GM21717 (cell line): ENCODE results near the gene OR2A7.
"Not testable (repeated sequence)": the region's sequence is repeated elsewhere in the genome, so short reads cannot be mapped to it uniquely, and the experiment has no call there.

Experiments
- ATAC-seq: cut with Tn5 transposase; IDR thresholded peaks from one replicate; pipeline ENCODE4 v1.9.1; 2021; ENCODE audit warnings: mild to moderate bottlenecking, moderate library complexity; ENCODE audit not compliant: unreplicated experiment

Gene OR2A7

DNA sequence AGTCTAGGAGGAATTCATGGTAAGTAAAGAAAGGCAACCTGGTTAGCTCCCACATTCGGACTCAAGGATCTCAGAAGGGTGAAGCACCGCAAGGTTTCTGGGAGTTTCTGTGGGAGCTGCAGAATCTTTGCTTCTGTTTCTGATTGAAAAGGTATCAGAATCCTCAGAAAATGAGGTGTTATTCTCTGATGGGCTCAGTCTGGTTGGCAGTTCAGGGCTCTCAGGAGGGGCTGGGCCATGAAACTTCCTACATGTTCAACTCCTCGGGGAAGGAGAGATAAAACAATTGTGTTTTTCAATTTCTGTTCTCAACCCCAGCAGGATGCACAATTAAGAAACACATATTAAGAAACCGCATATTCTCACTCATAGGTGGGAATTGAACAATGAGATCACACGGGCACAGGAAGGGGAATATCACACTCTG is 9.1 kb downstream of the OR2A7 start:
- ATAC-seq = no peak

- not testable (repeated sequence) for ATAC-seq
These were observed 12.3 kb downstream of the OR2A7 start for GRCh38 chr7:144252307-144252706.

- not testable (repeated sequence) for ATAC-seq
These were observed 16.8 kb downstream of the OR2A7 start for GRCh38 chr7:144247674-144248330.

- not testable (repeated sequence) for ATAC-seq
These were observed 17.6 kb downstream of the OR2A7 start for GRCh38 chr7:144246967-144247366.

DNA sequence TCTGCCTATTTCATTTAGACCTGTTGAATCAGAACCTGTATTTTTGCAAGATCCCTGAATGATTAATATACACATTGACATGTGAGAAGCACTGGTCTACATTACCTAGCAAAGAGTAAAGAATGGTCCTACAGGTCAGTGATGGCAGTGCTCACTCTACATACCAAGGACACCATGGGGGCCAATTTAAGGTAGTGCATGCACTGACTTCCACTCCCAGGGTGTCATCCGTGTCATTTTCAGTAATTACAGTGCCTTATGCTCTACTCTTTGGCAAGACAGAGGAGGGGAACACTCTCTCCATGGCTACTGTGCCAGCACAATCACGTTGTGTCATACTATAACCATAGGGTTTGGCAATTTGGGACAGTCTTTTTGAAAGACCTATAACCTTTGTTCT is 19.2 kb downstream of the OR2A7 start:
- not testable (repeated sequence) for ATAC-seq

- not testable (repeated sequence) for ATAC-seq
These were observed 25.2 kb downstream of the OR2A7 start, which contains the start of gene OR2A42 for GRCh38 chr7:144239365-144239764. TSS of gene OR2A42 (minus strand) at chr7:144239605. CDS start at chr7:144232843, 6,762 bp downstream.

- not testable (repeated sequence) for ATAC-seq
These were observed 26.0 kb downstream of the OR2A7 start for GRCh38 chr7:144238530-144239082.

DNA sequence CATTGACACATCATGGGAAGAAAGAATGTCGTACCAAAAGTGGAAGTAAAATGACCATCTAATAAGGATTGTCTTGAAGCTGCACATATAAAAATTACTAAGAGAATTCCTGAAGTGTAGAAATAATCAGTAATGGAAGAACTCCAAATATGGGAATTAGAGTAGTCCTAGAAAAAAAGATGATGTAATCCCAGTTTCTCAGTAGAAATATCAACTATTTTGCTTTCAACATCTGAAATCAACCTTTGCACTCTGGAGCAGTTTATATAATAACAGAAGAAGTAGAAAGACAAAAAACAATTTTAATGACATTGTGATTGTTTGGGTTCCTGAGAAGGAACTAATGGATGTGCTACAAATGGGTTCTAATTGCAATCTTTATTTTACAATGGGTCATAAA is 31.6 kb downstream of the OR2A7 start:
- ATAC-seq = not testable (repeated sequence)

DNA sequence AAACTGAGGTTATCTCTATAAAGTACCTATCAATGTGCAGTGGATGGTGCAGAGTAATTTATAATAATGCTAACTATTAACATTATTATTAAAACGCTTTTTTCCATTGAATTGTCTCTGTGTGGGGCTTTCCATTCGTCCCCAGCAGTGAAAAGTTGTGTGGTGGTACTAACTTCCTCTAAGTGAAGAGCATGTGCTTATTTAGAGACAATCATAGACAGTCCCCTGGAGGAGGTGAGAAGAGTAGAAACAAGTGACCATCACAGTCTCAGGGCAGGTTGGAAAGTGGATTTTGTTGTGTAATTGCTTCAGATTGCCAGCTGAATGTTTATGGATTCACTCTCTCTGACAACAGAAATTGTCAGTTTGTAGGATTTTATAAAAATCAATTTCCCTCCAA is 33.6 kb downstream of the OR2A7 start:
- ATAC-seq = not testable (repeated sequence)

- not testable (repeated sequence) for ATAC-seq
These were observed 35.8 kb downstream of the OR2A7 start for GRCh38 chr7:144228810-144229209.

DNA sequence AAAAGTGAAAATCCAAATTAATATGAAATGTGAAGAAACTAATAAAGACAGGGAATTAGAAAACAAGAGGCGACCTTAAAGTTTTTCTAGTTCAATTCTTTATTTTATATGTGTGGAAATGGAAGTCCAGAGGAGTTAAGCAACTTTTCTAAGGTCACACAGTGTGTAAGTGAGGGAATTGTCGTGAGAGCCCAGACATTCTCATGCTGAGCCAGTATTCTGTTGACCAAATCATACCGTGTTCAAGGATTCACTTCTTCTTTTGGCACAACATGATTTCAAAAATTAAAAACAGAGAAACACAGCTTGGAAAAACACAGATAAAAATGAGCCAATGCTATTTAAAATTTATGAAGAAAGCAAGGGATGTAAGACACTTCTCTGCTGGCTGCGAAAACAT is 37.7 kb downstream of the OR2A7 start:
- ATAC-seq = not testable (repeated sequence)

DNA sequence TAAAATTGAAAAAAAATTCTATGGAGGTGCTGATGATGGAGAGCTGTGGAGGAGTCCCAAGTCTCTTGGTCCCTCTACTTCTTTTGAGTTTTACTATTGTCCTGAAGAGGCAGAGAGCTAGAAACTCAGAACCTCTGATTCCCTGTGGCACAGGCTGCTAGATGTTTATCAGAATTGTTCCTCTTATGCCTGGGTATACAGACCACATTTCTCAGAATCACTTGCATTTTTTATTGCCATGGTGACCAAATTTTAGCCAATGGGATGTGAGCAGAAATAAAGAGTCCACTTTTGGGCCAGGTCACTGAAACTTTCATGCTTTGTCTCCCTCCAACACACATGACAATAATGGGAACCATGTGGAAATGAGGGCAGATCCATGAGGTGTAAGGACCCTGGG is 40.9 kb downstream of the OR2A7 start:
- ATAC-seq = not testable (repeated sequence)

- ATAC-seq = not testable (repeated sequence)
These were observed 44.1 kb downstream of the OR2A7 start for GRCh38 chr7:144220531-144220930.

- peak; percentile 47 for ATAC-seq
These were observed 45.4 kb downstream of the OR2A7 start for GRCh38 chr7:144219149-144219548.

GRCh38 chr7:144218581-144218980 is 46.0 kb downstream of the OR2A7 start:
- ATAC-seq = not testable (repeated sequence)

GRCh38 chr7:144217200-144217599 is 47.4 kb downstream of the OR2A7 start:
- ATAC-seq = not testable (repeated sequence)
